ENCODE results near the gene CBX4. TPM values are rescaled to one million over a fixed set of nuclear protein-coding genes. Genes with fewer than 3 reads are reported as not detected.

The CBX4 gene
- total RNA-seq, 1 experiment from 2014 or later = 6.2 TPM

- DNase-seq = no peak
- H3T11ph ChIP-seq (ENCODE audit: low read length) = no peak overlapping the region
Observed at GRCh38 chr17:79825580-79825921, 13.7 kb downstream of the CBX4 start.

More at GRCh38 chr17:79825580-79825921, 13.7 kb downstream of the CBX4 start:
- H3K23me2 ChIP-seq (ENCODE audit: insufficient read length, low read depth, low read length, poor library complexity, severe bottlenecking) = no peaks in the 10 kb centered on the region
- no peak overlapping the region for H3K23ac ChIP-seq (ENCODE audit: insufficient read length, low read depth, low read length)
- H4K20me1 ChIP-seq (ENCODE audit: control insufficient read depth, insufficient read depth, insufficient read length) = no peaks in the 10 kb centered on the region
- Mint-ChIP-seq H3K36me3 (ENCODE audit: insufficient read depth in 1 of 3, low read depth in 3 of 3) (peaks cover 0 to 5% (median 3%) of the 10 kb centered on the region in 3 experiments; a peak in 4 of 7 replicates), H3K4me3 (no peak overlapping the region), H3K27ac (no peak overlapping the region), H3K9me3 (peaks cover 7 to 13% of the 10 kb centered on the region in 2 experiments; a peak in 4 of 5 replicates), H3K27me3 (ENCODE audit: low read depth) (peaks cover 100% of the 10 kb centered on the region), H3K4me1 (peaks cover 7 to 11% of the 10 kb centered on the region in 2 experiments)
- no peaks in the 10 kb centered on the region for H3K79me1 ChIP-seq (ENCODE audit: insufficient read depth, low read depth, low read length, poor library complexity, severe bottlenecking)
- no peak overlapping the region for H2AFZ ChIP-seq (ENCODE audit: low read length)
- no peak overlapping the region for H4K5ac ChIP-seq (ENCODE audit: insufficient read length, low read depth, low read length)
- no peak overlapping the region for H3K4ac ChIP-seq (ENCODE audit: low read depth, low read length)
- no peak overlapping the region for H2BK12ac ChIP-seq (ENCODE audit: insufficient read length, low read depth, low read length)
- H2AK5ac ChIP-seq (ENCODE audit: insufficient read length, low read length) = no peak overlapping the region
- TF ChIP-seq CTCF (conservative IDR thresholded peaks at IDR 0.05) = no peak
- H3K27me3 ChIP-seq (ENCODE audit: insufficient read depth, low read length) = peaks cover 26% of the 10 kb centered on the region; the same call in 1 of the 2 replicates
- no peaks in the 10 kb centered on the region for H3K4me1 ChIP-seq (ENCODE audit: insufficient read depth, low read length)
- no peak overlapping the region for H3K9ac ChIP-seq (ENCODE audit: extremely low read depth, insufficient read length, low read length)
- no peak overlapping the region for H2BK5ac ChIP-seq (ENCODE audit: insufficient read length, low read length)
- no peak overlapping the region for H4K91ac ChIP-seq (ENCODE audit: insufficient read length, low read depth, low read length)
- H3K4me2 ChIP-seq (ENCODE audit: insufficient read depth, insufficient read length, low read length) = no peak overlapping the region
- H2BK15ac ChIP-seq (ENCODE audit: low read depth, low read length) = no peak overlapping the region
- H4K8ac ChIP-seq (replicated peaks; ENCODE audit: insufficient read length, low read depth, low read length) = no peak overlapping the region
- no peak overlapping the region for H3K18ac ChIP-seq (ENCODE audit: insufficient read length, low read depth, low read length)
- H2BK120ac ChIP-seq (ENCODE audit: low read depth, low read length, poor library complexity, severe bottlenecking) = no peak overlapping the region
- no peaks in the 10 kb centered on the region for H3K79me2 ChIP-seq (ENCODE audit: insufficient read depth, low read length)
- no peak overlapping the region for H3K27ac ChIP-seq (ENCODE audit: insufficient read length, low read depth, low read length)
- no peak overlapping the region for H2BK20ac ChIP-seq (ENCODE audit: low read depth, low read length, poor library complexity, severe bottlenecking)
- H3K9me3 ChIP-seq (ENCODE audit: control insufficient read depth, low read depth, low read length) = no peaks in the 10 kb centered on the region
- H3K56ac ChIP-seq (ENCODE audit: insufficient read length, low read depth, low read length) = no peak overlapping the region
- no peak overlapping the region for H3K14ac ChIP-seq (ENCODE audit: insufficient read depth, low read length)
- no CpG with 5 or more reads among the region's 5 CpGs for WGBS (ENCODE audit: extremely low coverage, insufficient read length, low lambda C conversion rate)

All from H9 (cell line).